HepG2 (cell line): ENCODE data around the gene SCYGR4. TPM values are rescaled to one million over a fixed set of nuclear protein-coding genes. Genes with fewer than 3 reads are reported as not detected.

Experiments
- ATRX ChIP-seq: sonication (generic); formaldehyde crosslinking; IDR thresholded peaks from 2 replicates; pipeline ENCODE4 v1.4.0; 2020; ENCODE audit warnings: missing genetic modification reagents, borderline replicate concordance
- BRD4 ChIP-seq: sonication (generic); formaldehyde crosslinking; IDR thresholded peaks from 2 replicates; pipeline ENCODE4 v1.4.0; 2020; ENCODE audit warnings: missing genetic modification reagents
- DMAP1 ChIP-seq: IDR thresholded peaks from 2 replicates; pipeline ENCODE4 v1.6.1; 2016
- ETV5 ChIP-seq: IDR thresholded peaks from 2 replicates; pipeline ENCODE4 v1.6.1; 2018; ENCODE audit warnings: missing biosample characterization, missing genetic modification reagents, inconsistent platforms, borderline replicate concordance
- GABPA ChIP-seq, 2 experiments: IDR thresholded peaks; 2 replicates each; pipeline ENCODE4 v1.6.1; 2011 to 2016; ENCODE audit warnings: low read depth in 2 of 2, low read length in 1 of 2, missing biosample characterization in 1 of 2, missing genetic modification characterization in 1 of 2
- HMGXB3 ChIP-seq: sonication (generic); formaldehyde crosslinking; IDR thresholded peaks from 2 replicates; pipeline ENCODE4 v1.4.0; 2020; ENCODE audit warnings: missing genetic modification reagents, borderline replicate concordance
- JARID2 ChIP-seq: sonication (generic); formaldehyde crosslinking; IDR thresholded peaks from 2 replicates; pipeline ENCODE4 v1.8.1; 2023; ENCODE audit warnings: missing genetic modification reagents, inconsistent platforms; ENCODE audit not compliant: insufficient replicate concordance
- KDM6A ChIP-seq: IDR thresholded peaks from 2 replicates; pipeline ENCODE4 v1.6.1; 2016; ENCODE audit warnings: low read depth
- PBX3 ChIP-seq: sonication (generic); formaldehyde crosslinking; IDR thresholded peaks from 2 replicates; pipeline ENCODE4 v1.8.1; 2023; ENCODE audit warnings: missing genetic modification reagents, inconsistent platforms, borderline replicate concordance
- REPIN1 ChIP-seq: sonication (generic); formaldehyde crosslinking; IDR thresholded peaks from 2 replicates; pipeline ENCODE4 v1.8.0; 2022; ENCODE audit warnings: missing genetic modification reagents, low read depth, mild to moderate bottlenecking, borderline replicate concordance
- SRSF4 ChIP-seq: fragments of 200-400 bp; formaldehyde crosslinking; IDR thresholded peaks from one replicate; pipeline ENCODE4 v1.6.1; 2018; ENCODE audit warnings: mild to moderate bottlenecking, low read depth, low read length, moderate library complexity; ENCODE audit not compliant: poor library complexity, severe bottlenecking
- TAF15 ChIP-seq: fragments of 200-400 bp; formaldehyde crosslinking; IDR thresholded peaks from one replicate; pipeline ENCODE4 v1.6.1; 2018; ENCODE audit warnings: mild to moderate bottlenecking, low read depth, low read length; ENCODE audit not compliant: poor library complexity, severe bottlenecking
- TEAD2 ChIP-seq: sonication (generic); formaldehyde crosslinking; IDR thresholded peaks from 2 replicates; pipeline ENCODE4 v1.9.0; 2021; ENCODE audit warnings: missing genetic modification reagents
- TEAD3 ChIP-seq: optimal IDR thresholded peaks from 2 replicates; pipeline ENCODE3; 2016; ENCODE audit warnings: borderline replicate concordance
- THRA ChIP-seq: sonication (generic); formaldehyde crosslinking; IDR thresholded peaks from 2 replicates; pipeline ENCODE4 v1.4.0; 2020; ENCODE audit warnings: missing genetic modification reagents, borderline replicate concordance
- ZBTB49 ChIP-seq: sonication (generic); formaldehyde crosslinking; IDR thresholded peaks from 2 replicates; pipeline ENCODE4 v1.4.0; 2020; ENCODE audit warnings: missing genetic modification reagents, borderline replicate concordance
- ZBTB7B ChIP-seq: sonication (generic); formaldehyde crosslinking; IDR thresholded peaks from 2 replicates; pipeline ENCODE4 v1.4.0; 2020; ENCODE audit warnings: missing genetic modification reagents
- ZFY ChIP-seq: sonication (generic); formaldehyde crosslinking; IDR thresholded peaks from 2 replicates; pipeline ENCODE4 v1.4.0; 2020; ENCODE audit warnings: missing genetic modification reagents
- ZNF615 ChIP-seq: sonication (generic); formaldehyde crosslinking; IDR thresholded peaks from 2 replicates; pipeline ENCODE4 v1.5.0; 2020; ENCODE audit warnings: mild to moderate bottlenecking, missing genetic modification reagents, borderline replicate concordance
- ZNF616 ChIP-seq: sonication (generic); formaldehyde crosslinking; IDR thresholded peaks from 2 replicates; pipeline ENCODE4 v1.5.0; 2020; ENCODE audit warnings: low read depth, mild to moderate bottlenecking, missing genetic modification reagents
- ZNF780A ChIP-seq: sonication (generic); formaldehyde crosslinking; IDR thresholded peaks from 2 replicates; pipeline ENCODE4 v1.8.0; 2022; ENCODE audit warnings: mild to moderate bottlenecking, missing genetic modification reagents, moderate library complexity
- polyA plus RNA-seq, 8 experiments: library from polyadenylated mRNA; depleted of rRNA in 3 of 8; stranded (reverse) in 7 of 8; unstranded in 1 of 8; fragments of >200 nt; fragmentation: Illumina TruSeq in 4 of 8; extraction: Trizol in 4 of 8; gene quantifications; 2 replicates each; pipeline versions ENCODE4 v1.2.1 to v1.2.3, GENCODE V29; 2011 to 2016; ENCODE audit warnings: low read depth in 4 of 8, missing spikeins in 1 of 8, mixed read lengths in 1 of 8; ENCODE audit not compliant: insufficient read depth in 1 of 8
- total RNA-seq, 5 experiments: library from RNA; depleted of rRNA; stranded (reverse); fragments of >200 nt; fragmentation: Illumina TruSeq; extraction: Trizol; gene quantifications; 2 replicates each; pipeline ENCODE4 v1.2.3, GENCODE V29; 2016; ENCODE audit warnings: low read depth in 1 of 5

SCYGR4 gene
- total and polyA plus RNA-seq, 2 of the 13 experiments (the other 11 are each of a cell fraction or from before 2014, with no cell fraction given), result not detected

GRCh38 chr2:227643990-227644551 lies 26.8 kb downstream of the SCYGR4 start (continued):
- TF ChIP-seq SRSF4, result no peak
- peak; percentile 64; the same call in 1 of the 2 replicates for TF ChIP-seq KDM6A (CRISPR knock-in tag)
- no peak for TF ChIP-seq ZNF615 (CRISPR knock-in tag)
- peak; percentile 53 for TF ChIP-seq DMAP1 (CRISPR knock-in tag)
- peak; percentile 71 for TF ChIP-seq ETV5 (CRISPR knock-in tag)
- no peak for TF ChIP-seq ZBTB49 (CRISPR knock-in tag)
- no peak for TF ChIP-seq ZNF780A (CRISPR knock-in tag)
- TF ChIP-seq BRD4 (CRISPR knock-in tag), result no peak
- TF ChIP-seq REPIN1, result no peak
- TF ChIP-seq GABPA (IDR thresholded peaks at IDR 0.05; ENCODE audit: low read depth, low read length), result no peak
- TF ChIP-seq GABPA (CRISPR knock-in tag; IDR thresholded peaks at IDR 0.05; ENCODE audit: low read depth), result peak; percentile 57
- no peak for TF ChIP-seq JARID2 (CRISPR knock-in tag)
- peak; percentile 57; the same call in 1 of the 2 replicates for TF ChIP-seq ZBTB7B
- TF ChIP-seq HMGXB3 (CRISPR knock-in tag), result no peak
- TF ChIP-seq TEAD2 (CRISPR knock-in tag), result no peak
- peak; percentile 96 for TF ChIP-seq TEAD3 (CRISPR knock-in tag)
- no peak for TF ChIP-seq PBX3 (CRISPR knock-in tag)
- no peak for TF ChIP-seq TAF15
- no peak for TF ChIP-seq ZNF616 (CRISPR knock-in tag)
- TF ChIP-seq ATRX (CRISPR knock-in tag), result no peak
- no peak for TF ChIP-seq THRA (CRISPR knock-in tag)
- no peak for TF ChIP-seq ZFY (CRISPR knock-in tag)
